H1 (cell line): Measurements from ENCODE around the gene MOG. TPM values are rescaled to one million over a fixed set of nuclear protein-coding genes. Genes with fewer than 3 reads are reported as not detected.

ENCODE experiments used
- CTCF ChIA-PET: fragments of 300-600 bp; sonication (Branson Sonifier 250); formaldehyde crosslinking; loops from one replicate; lab custom pipeline; 2021; ENCODE audit not compliant: partially characterized antibody; lab: Charles Lee
- POLR2A ChIA-PET: fragments of 300-600 bp; sonication (Branson Sonifier 250); formaldehyde crosslinking; loops from one replicate; lab custom pipeline; 2021; ENCODE audit warnings: inconsistent platforms; ENCODE audit not compliant: partially characterized antibody; lab: Charles Lee
- DNase-seq, 2 experiments: peaks; one replicate each; pipeline versions ENCODE4 v3.0.0 to v3.0.0-alpha.2; 2010 to 2022; ENCODE audit warnings: low spot score in 2 of 2, low read depth in 1 of 2, mixed read lengths in 1 of 2
- FAIRE-seq: peaks from 2 replicates; lab custom pipeline; 2011; peaks lifted over from hg19 to GRCh38; lab: Jason Lieb, UNC
- H2AFZ ChIP-seq: 2 replicates; pipeline ENCODE4 v1.8.1; 2012; ENCODE audit warnings: low read length, inconsistent platforms
- H2AK5ac ChIP-seq: 2 replicates; pipeline ENCODE4 v1.6.1; 2013; ENCODE audit warnings: low read depth, low read length
- H2BK120ac ChIP-seq: replicated peaks from 2 replicates; pipeline ENCODE3; 2013; ENCODE audit warnings: low read depth, low read length, inconsistent platforms
- H2BK12ac ChIP-seq: 2 replicates; pipeline ENCODE4 v1.6.1; 2013; ENCODE audit warnings: low read depth, low read length
- H2BK15ac ChIP-seq: 2 replicates; pipeline ENCODE4 v1.6.1; 2013; ENCODE audit warnings: low read length
- H2BK20ac ChIP-seq: 2 replicates; pipeline ENCODE4 v1.6.1; 2013; ENCODE audit warnings: low read length
- H2BK5ac ChIP-seq: 2 replicates; pipeline ENCODE4 v1.6.1; 2013; ENCODE audit warnings: low read depth, low read length
- H3K14ac ChIP-seq: 2 replicates; pipeline ENCODE4 v1.6.1; 2013; ENCODE audit warnings: inconsistent platforms; ENCODE audit not compliant: insufficient read length
- H3K18ac ChIP-seq: 2 replicates; pipeline ENCODE4 v1.6.1; 2013; ENCODE audit warnings: low read length; ENCODE audit errors: extremely low read depth
- H3K23ac ChIP-seq: 2 replicates; pipeline ENCODE4 v1.6.1; 2013; ENCODE audit warnings: inconsistent platforms; ENCODE audit not compliant: insufficient read length
- H3K23me2 ChIP-seq: 2 replicates; pipeline ENCODE4 v1.6.1; 2013; ENCODE audit warnings: low read depth, low read length
- H3K27ac ChIP-seq: 2 replicates; pipeline ENCODE4 v1.6.1; 2011; ENCODE audit warnings: low read depth, low read length, inconsistent platforms
- H3K27me3 ChIP-seq, 4 experiments: replicated peaks in 1 of 4; 1 replicate in 1 of 4; 2 replicates in 3 of 4; pipeline versions ENCODE4 v1.6.1 to v1.8.1; 2011 to 2013; ENCODE audit warnings: low read length in 3 of 4, mild to moderate bottlenecking in 3 of 4, inconsistent platforms in 2 of 4, mixed read lengths in 2 of 4, moderate library complexity in 1 of 4; ENCODE audit not compliant: control insufficient read depth in 3 of 4, insufficient read depth in 3 of 4; ENCODE audit errors: extremely low read depth in 1 of 4
- H3K36me3 ChIP-seq, 4 experiments: 2 replicates each; pipeline versions ENCODE4 v1.6.1 to v1.8.1; 2011 to 2013; ENCODE audit warnings: mild to moderate bottlenecking in 4 of 4, low read length in 3 of 4, moderate library complexity in 2 of 4, control low read depth in 1 of 4, inconsistent platforms in 1 of 4; ENCODE audit not compliant: insufficient read depth in 4 of 4, control insufficient read depth in 2 of 4
- H3K4ac ChIP-seq: replicated peaks from 2 replicates; pipeline ENCODE3; 2013; ENCODE audit warnings: low read length, low read depth, mixed read lengths, inconsistent platforms; ENCODE audit not compliant: insufficient read length
- H3K4me1 ChIP-seq, 4 experiments: replicated peaks in 1 of 4; 1 replicate in 1 of 4; 2 replicates in 3 of 4; pipeline versions ENCODE4 v1.6.1 to v1.8.1; 2011 to 2013; ENCODE audit warnings: low read length in 3 of 4, inconsistent platforms in 2 of 4, mixed read lengths in 1 of 4; ENCODE audit not compliant: insufficient read depth in 4 of 4, control insufficient read depth in 3 of 4
- H3K4me2 ChIP-seq, 2 experiments: 2 replicates each; pipeline versions ENCODE4 v1.6.1 to v1.8.1; 2011 to 2013; ENCODE audit warnings: low read depth in 2 of 2, low read length in 2 of 2, control low read depth in 1 of 2, inconsistent platforms in 1 of 2, mild to moderate bottlenecking in 1 of 2; ENCODE audit not compliant: insufficient read depth in 1 of 2
- H3K4me3 ChIP-seq, 4 experiments: fragments of 200-600, 300-600 bp in 1 of 4; sonication (generic), shearing (Covaris generic), sonication (Bioruptor Twin) in 1 of 4; 2 replicates each; pipeline versions ENCODE4 v1.5.1 to v1.8.1; 2011 to 2016; ENCODE audit warnings: low read length in 4 of 4, low read depth in 3 of 4, control low read depth in 2 of 4, inconsistent platforms in 2 of 4, mild to moderate bottlenecking in 2 of 4, mixed read lengths in 1 of 4, moderate library complexity in 1 of 4; ENCODE audit not compliant: insufficient read depth in 2 of 4; ENCODE audit errors: extremely low read depth in 1 of 4
- H3K56ac ChIP-seq: replicated peaks from 2 replicates; pipeline ENCODE3; 2013; ENCODE audit warnings: low read depth, mild to moderate bottlenecking, mixed read lengths, low read length, inconsistent platforms; ENCODE audit not compliant: insufficient read length
- H3K79me1 ChIP-seq: 2 replicates; pipeline ENCODE4 v1.6.1; 2013; ENCODE audit warnings: low read depth, low read length, control low read depth
- H3K79me2 ChIP-seq, 2 experiments: 2 replicates each; pipeline versions ENCODE4 v1.6.1 to v1.8.1; 2012 to 2013; ENCODE audit warnings: low read length in 2 of 2, mild to moderate bottlenecking in 2 of 2, inconsistent platforms in 1 of 2; ENCODE audit not compliant: insufficient read depth in 2 of 2, control insufficient read depth in 1 of 2
- H3K9ac ChIP-seq, 4 experiments: replicated peaks in 1 of 4; 1 replicate in 1 of 4; 2 replicates in 3 of 4; pipeline versions ENCODE4 v1.6.1 to v1.8.1; 2011 to 2013; ENCODE audit warnings: low read depth in 3 of 4, low read length in 3 of 4, control low read depth in 2 of 4, mild to moderate bottlenecking in 2 of 4, moderate library complexity in 2 of 4, inconsistent platforms in 1 of 4; ENCODE audit errors: extremely low read depth in 1 of 4
- H3K9me3 ChIP-seq, 2 experiments: 2 replicates each; pipeline versions ENCODE4 v1.6.1 to v1.8.1; 2012 to 2013; ENCODE audit warnings: mild to moderate bottlenecking in 2 of 2, moderate library complexity in 2 of 2, control low read depth in 1 of 2, inconsistent platforms in 1 of 2, low read depth in 1 of 2, low read length in 1 of 2, mixed read lengths in 1 of 2; ENCODE audit not compliant: insufficient read depth in 2 of 2
- H4K20me1 ChIP-seq, 2 experiments: replicated peaks in 1 of 2; 2 replicates each; pipeline versions ENCODE3 to v1.8.1; 2011 to 2013; ENCODE audit warnings: inconsistent platforms in 2 of 2, low read length in 2 of 2, mild to moderate bottlenecking in 1 of 2; ENCODE audit not compliant: insufficient read depth in 2 of 2, control insufficient read depth in 1 of 2
- H4K5ac ChIP-seq: 2 replicates; pipeline ENCODE4 v1.6.1; 2013; ENCODE audit warnings: low read length, low read depth, mixed read lengths, inconsistent platforms; ENCODE audit not compliant: insufficient read length
- H4K8ac ChIP-seq: 2 replicates; pipeline ENCODE4 v1.8.0; 2013; ENCODE audit warnings: mild to moderate bottlenecking, moderate library complexity, low read length, inconsistent platforms; ENCODE audit not compliant: insufficient read depth; ENCODE audit errors: extremely low read depth
- H4K91ac ChIP-seq: replicated peaks from 2 replicates; pipeline ENCODE3; 2013; ENCODE audit warnings: low read length, mixed read lengths, inconsistent platforms; ENCODE audit not compliant: insufficient read length
- JUND ChIP-seq: IDR thresholded peaks from 2 replicates; pipeline ENCODE4 v1.6.1; 2011; ENCODE audit warnings: mild to moderate bottlenecking, improper control_type of control experiment, low read length
- RBBP5 ChIP-seq: IDR thresholded peaks from 2 replicates; pipeline ENCODE4 v1.7.1; 2012; ENCODE audit warnings: low read depth, mild to moderate bottlenecking, inconsistent platforms, low read length, moderate library complexity, borderline replicate concordance
- WGBS, 2 experiments: shearing (Covaris generic) in 1 of 2; methylation state at CpG; one replicate each; pipeline versions ENCODE4 v1.1.6 to v1.1.7; 2013 to 2015; ENCODE audit warnings: low lambda C conversion rate in 2 of 2, mixed read lengths in 2 of 2, inconsistent platforms in 1 of 2, low coverage in 1 of 2, missing lambda C conversion rate in 1 of 2; ENCODE audit not compliant: insufficient replicate concordance in 2 of 2, insufficient coverage in 1 of 2, insufficient read length in 1 of 2; ENCODE audit errors: extremely low coverage in 1 of 2, missing lambda C conversion rate in 1 of 2; 5-methylcytosine and 5-hydroxymethylcytosine counted together
- polyA plus RNA-seq, 7 experiments: library from polyadenylated mRNA; depleted of rRNA in 3 of 7; stranded (reverse) in 5 of 7; unstranded in 2 of 7; fragments of >200 nt in 5 of 7; fragments of 200-250 nt in 2 of 7; gene quantifications; 1 replicate in 5 of 7; 2 replicates in 1 of 7; 4 replicates in 1 of 7; pipeline versions ENCODE4 v1.2.1 to v1.2.3, GENCODE V29; 2011 to 2013; ENCODE audit warnings: missing spikeins in 2 of 7, mixed read lengths in 2 of 7
- total RNA-seq: library from RNA; stranded (reverse); fragmentation: NEBNext Ultra II Directional; extraction: Animal tissue kit (Norgen Biotek cat#: 25700); gene quantifications from 2 replicates; pipeline ENCODE4 v1.2.1, GENCODE V29; 2021
- TF ChIP-seq, protein P1 (sequence below): IDR thresholded peaks from 2 replicates; pipeline ENCODE4 v1.6.1; 2012; ENCODE audit warnings: inconsistent platforms

The MOG gene
- total and polyA plus RNA-seq, 2 of the 8 experiments (the other 6 are each of a cell fraction or from before 2014, with no cell fraction given): 0.17 to 0.86 TPM

DNA sequence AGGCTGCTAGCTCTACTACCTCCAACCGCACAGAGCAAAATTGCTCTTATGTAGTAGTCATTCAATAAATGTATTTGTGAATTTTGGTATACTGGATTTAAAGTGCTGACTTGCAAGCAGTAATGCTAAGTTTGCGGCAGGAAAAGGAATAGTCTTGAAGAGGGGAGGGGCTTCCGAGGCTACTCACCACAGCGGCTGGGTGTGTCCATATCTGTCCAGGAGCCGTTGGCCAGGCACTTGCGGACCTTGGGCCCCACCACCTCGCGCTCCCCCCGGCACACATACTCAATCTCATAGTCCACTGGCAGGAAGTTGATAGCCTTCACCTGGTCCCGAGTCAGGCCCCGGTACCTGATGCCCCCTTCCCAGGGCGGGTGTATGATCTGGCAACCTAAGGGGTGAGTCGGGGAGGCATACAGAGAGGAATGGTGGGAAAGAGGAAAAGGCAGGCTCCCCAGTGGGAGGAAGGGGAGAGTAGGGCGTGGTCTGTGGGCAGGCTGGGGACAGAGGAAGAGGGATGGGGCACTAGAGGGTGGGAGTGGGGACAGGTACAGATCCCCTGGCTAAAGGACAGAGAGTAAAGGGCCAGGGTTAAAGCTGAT, 25.6 kb upstream of the MOG start:
- Histone ChIP-seq H3K9me3 (no peaks in the 10 kb centered on the region), H3K23me2 (peaks cover 40% of the 10 kb centered on the region), H4K91ac (no peak overlapping the region), H2BK20ac (0 out of 2 replicates have a peak overlapping the region, but pooled peaks have one; percentile 80), H2BK120ac (no peak overlapping the region), H2AFZ (no peak overlapping the region), H4K8ac (no peak overlapping the region; the same call in 1 of the 2 replicates), H3K27me3 (no peaks in the 10 kb centered on the region), H2BK12ac (0 out of 2 replicates have a peak overlapping the region, but pooled peaks have one; percentile 39), H3K4ac (no peak overlapping the region), H3K4me3 (peak overlapping the region; percentile 67 to 84 (median 70)), H3K4me1 (peaks cover 8 to 28% (median 18%) of the 10 kb centered on the region in 4 experiments), H3K36me3 (no peaks in the 10 kb centered on the region; a peak in 1 of 8 replicates), H3K14ac (no peak overlapping the region), H4K5ac (no peak overlapping the region), H3K9ac (no peak overlapping the region), H3K27ac (no peak overlapping the region), H3K56ac (peak overlapping the region; percentile 23), H3K23ac (no peak overlapping the region), H4K20me1 (peaks cover 0 to 11% of the 10 kb centered on the region in 2 experiments), H2AK5ac (no peak overlapping the region), H2BK5ac (peak overlapping the region; percentile 81; the same call in 1 of the 2 replicates), H3K79me1 (peaks cover 7% of the 10 kb centered on the region), H3K18ac (peak overlapping the region; percentile 71), H2BK15ac (no peak overlapping the region), H3K79me2 (peaks cover 9 to 52% of the 10 kb centered on the region in 2 experiments), H3K4me2 (peak overlapping the region; percentile 93)
- TF ChIP-seq JUND (no peak), RBBP5 (peak; percentile 11; the same call in 1 of the 2 replicates)
- TF ChIP-seq, protein P1, sequence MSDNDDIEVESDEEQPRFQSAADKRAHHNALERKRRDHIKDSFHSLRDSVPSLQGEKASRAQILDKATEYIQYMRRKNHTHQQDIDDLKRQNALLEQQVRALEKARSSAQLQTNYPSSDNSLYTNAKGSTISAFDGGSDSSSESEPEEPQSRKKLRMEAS: 0 out of 2 replicates have a peak, but pooled peaks have one; percentile 10
- DNase-seq (peak in 1 of 2 experiments; percentile 68), FAIRE-seq (no peak)
- CTCF ChIA-PET: interaction anchor here (0.6 to 33.1 kb wide), 6 partner anchors 10 to 215 kb away, joined by 3 to 658 read pairs (median 4); partner anchors contain the start of gene MOG
- POLR2A ChIA-PET: interaction anchor here (0.6 to 1.5 kb wide), 3 partner anchors 9 to 38 kb away, joined by 3 to 5 read pairs (median 3); no protein-coding TSS in a partner anchor
- WGBS, 2 experiments: 12% methylated on average over 14 of the region's 14 CpGs; no CpG with 5 or more reads in 1 of the 2 experiments
